GM12891 (cell line): ENCODE data around the gene CAMKMT.

Experiments used
- PAX5 ChIP-seq: IDR thresholded peaks from 2 replicates; pipeline ENCODE4 v1.6.1; 2011; ENCODE audit warnings: low read length, moderate library complexity, mild to moderate bottlenecking; ENCODE audit not compliant: insufficient read depth, severe bottlenecking
- POLR2A ChIP-seq: IDR thresholded peaks from 2 replicates; pipeline ENCODE4 v1.6.1; 2011; ENCODE audit warnings: low read depth, low read length, control low read depth
- POLR2AphosphoS5 ChIP-seq: IDR thresholded peaks from 2 replicates; pipeline ENCODE4 v1.6.1; 2011; ENCODE audit warnings: low read depth, low read length, control low read depth
- POU2F2 ChIP-seq: IDR thresholded peaks from 2 replicates; pipeline ENCODE4 v1.6.1; 2011; ENCODE audit warnings: low read depth, mild to moderate bottlenecking, control low read depth, low read length, moderate library complexity
- SPI1 ChIP-seq: IDR thresholded peaks from 2 replicates; pipeline ENCODE4 v1.6.1; 2011; ENCODE audit warnings: low read depth, low read length, control low read depth
- TAF1 ChIP-seq: IDR thresholded peaks from 2 replicates; pipeline ENCODE4 v1.6.1; 2011; ENCODE audit warnings: low read depth, low read length, control low read depth

- TF ChIP-seq POLR2A, result no peak
- TF ChIP-seq POLR2AphosphoS5, result no peak
- TF ChIP-seq TAF1, result no peak
- no peak for TF ChIP-seq POU2F2
- TF ChIP-seq SPI1, result peak; percentile 99
- no peak for TF ChIP-seq PAX5
Observed at GRCh38 chr2:44778671-44779476, 417.1 kb downstream of the CAMKMT start.
